ENCODE results near the gene CEP170B.

DNA sequence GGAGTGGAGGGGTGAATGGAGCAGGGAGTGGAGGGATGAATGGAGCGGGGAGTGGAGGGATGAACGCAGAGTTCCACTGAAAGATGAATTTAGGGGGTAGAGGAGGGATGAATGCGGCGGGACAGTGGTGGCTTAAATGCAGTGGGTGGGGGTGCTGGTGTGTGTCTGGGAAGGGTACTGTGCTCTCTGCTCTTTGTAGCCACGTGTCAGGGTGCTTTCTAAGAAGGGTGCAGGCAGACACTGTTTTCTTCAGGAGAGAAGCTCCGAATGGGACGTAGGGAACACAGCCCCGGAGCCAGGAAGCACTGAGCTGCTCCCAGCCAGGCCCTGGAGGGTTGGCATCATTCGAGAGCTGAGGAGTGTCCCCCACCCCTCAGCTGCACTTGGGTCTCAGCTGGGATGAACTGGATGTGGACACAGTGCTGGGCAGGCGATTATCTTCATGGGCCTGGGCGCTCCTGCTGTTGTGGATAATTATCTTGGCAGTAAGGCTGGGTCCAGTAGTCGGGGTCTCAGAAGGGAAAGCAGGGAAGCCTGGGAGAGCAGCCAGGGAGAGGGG is 9.5 kb upstream of the CEP170B start:
- TF ChIP-seq, protein P1, sequence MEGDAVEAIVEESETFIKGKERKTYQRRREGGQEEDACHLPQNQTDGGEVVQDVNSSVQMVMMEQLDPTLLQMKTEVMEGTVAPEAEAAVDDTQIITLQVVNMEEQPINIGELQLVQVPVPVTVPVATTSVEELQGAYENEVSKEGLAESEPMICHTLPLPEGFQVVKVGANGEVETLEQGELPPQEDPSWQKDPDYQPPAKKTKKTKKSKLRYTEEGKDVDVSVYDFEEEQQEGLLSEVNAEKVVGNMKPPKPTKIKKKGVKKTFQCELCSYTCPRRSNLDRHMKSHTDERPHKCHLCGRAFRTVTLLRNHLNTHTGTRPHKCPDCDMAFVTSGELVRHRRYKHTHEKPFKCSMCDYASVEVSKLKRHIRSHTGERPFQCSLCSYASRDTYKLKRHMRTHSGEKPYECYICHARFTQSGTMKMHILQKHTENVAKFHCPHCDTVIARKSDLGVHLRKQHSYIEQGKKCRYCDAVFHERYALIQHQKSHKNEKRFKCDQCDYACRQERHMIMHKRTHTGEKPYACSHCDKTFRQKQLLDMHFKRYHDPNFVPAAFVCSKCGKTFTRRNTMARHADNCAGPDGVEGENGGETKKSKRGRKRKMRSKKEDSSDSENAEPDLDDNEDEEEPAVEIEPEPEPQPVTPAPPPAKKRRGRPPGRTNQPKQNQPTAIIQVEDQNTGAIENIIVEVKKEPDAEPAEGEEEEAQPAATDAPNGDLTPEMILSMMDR (IDR thresholded peaks at IDR 0.05; ENCODE audit: control extremely low read depth in 1 of 3, insufficient read depth in 1 of 3, low read depth in 1 of 3, low read length in 3 of 3): no peak
- TF ChIP-seq TAF7 (optimal IDR thresholded peaks at IDR 0.05; ENCODE audit: borderline replicate concordance, low read depth, low read length) (no peak), TAF1 (IDR thresholded peaks at IDR 0.05; ENCODE audit: low read depth, low read length) (no peak), EP300 (IDR thresholded peaks at IDR 0.05; ENCODE audit: borderline replicate concordance in 1 of 2, low read depth in 2 of 2, low read length in 2 of 2) (no peak), RAD21 (IDR thresholded peaks at IDR 0.05 in 1 of 2, conservative IDR thresholded peaks at IDR 0.05 in 1 of 2; ENCODE audit: low read depth in 2 of 2, low read length in 2 of 2) (no peak)
- TF ChIP-seq, protein P2, sequence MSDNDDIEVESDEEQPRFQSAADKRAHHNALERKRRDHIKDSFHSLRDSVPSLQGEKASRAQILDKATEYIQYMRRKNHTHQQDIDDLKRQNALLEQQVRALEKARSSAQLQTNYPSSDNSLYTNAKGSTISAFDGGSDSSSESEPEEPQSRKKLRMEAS (IDR thresholded peaks at IDR 0.05): no peak

Measured in H1 (cell line).